HG03439 (cell line): Measurements from ENCODE around the gene CDCA5.
"Not testable (repeated sequence)": the region's sequence is repeated elsewhere in the genome, so short reads cannot be mapped to it uniquely, and the experiment has no call there.

Experiments used
- ATAC-seq: cut with Tn5 transposase; IDR thresholded peaks from one replicate; pipeline ENCODE4 v1.9.1; 2021; ENCODE audit warnings: mild to moderate bottlenecking, moderate library complexity; ENCODE audit not compliant: unreplicated experiment

CDCA5 gene

DNA sequence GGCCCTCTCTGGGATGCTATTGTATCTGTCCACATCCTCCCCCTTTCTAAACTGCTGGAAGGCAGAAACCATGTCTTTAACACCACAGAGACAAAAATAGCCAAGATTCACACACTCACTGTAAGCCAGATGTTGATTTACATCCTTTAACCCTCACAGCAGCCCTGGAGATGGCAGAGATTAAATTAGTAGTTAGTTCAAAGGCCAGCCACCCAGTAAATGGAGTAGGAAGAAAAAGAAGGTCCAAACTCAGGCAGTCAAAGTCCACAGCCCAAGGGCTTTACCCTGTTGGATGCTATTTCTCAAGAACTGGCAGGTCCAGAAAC, 35.8 kb upstream of the CDCA5 start:
- no peak for ATAC-seq

DNA sequence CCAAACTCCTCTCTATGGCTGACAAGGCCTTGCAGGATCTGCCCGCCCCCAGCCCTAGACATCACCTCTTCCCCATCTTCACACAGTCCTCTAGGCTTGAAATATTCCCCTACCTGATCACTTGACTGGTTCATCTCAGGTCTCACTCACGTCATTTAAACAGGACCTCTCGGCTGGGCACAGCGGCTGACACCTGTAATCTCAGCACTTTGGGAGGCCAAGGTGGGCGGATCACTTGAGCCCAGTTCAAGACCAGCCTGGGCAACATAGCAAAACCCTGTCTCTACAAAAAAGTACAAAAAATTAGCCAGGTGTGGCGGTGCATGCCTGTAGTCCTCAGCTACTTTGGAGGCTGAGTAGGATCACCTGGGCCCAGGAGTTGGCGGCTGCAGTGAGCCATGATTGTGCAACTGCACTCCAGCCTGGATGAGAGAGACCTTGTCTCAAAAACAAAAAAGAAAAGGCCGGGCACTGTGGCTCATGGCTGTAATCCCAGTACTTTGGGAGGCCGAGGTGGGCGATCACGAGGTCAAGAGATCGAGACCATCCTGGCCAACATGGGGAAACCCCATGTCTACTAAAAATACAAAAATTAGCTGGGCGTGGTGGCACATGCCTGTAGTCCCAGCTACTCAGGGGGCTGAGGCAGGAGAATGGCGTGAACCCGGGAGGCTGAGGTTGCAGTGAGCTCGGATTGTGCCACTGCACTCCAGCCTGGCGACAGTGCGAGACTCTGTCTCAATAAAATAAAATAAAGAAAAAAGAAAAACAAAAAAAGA, 35.2 kb upstream of the CDCA5 start:
- not testable (repeated sequence) for ATAC-seq

DNA sequence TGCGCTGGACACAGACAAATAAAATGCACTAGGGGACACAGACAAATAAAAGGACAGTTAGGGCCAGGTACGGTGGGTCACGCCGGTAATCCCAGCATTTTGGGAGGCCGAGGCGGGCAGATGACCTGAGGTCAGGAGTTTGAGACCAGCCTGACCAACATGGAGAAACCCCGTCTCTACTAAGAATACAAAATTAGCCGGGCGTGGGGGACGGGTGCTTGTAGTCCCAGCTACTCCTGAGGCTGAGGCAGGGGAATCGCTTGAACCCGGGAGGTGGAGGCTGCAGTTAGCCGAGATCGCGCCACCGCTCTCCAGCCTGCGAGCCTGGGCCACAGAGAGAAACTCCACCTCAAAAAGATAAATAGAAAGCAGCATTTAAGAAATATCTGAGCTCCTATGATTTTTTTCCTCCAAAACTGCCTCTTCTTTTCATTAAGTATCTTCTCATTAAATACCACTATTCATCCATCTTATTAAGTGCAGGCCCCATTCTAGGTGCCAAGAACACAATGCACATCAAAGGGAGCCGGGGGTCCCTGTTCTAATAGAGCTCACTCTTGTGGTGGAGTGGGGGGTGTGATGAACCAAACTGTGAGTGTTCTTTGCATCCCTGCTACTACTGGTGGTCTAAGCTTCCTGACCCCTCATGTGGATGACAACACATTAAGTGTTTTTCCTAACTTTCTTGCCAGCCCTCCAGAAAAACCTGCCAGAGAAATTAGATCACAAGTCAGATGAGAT, 34.4 kb upstream of the CDCA5 start:
- no peak for ATAC-seq

DNA sequence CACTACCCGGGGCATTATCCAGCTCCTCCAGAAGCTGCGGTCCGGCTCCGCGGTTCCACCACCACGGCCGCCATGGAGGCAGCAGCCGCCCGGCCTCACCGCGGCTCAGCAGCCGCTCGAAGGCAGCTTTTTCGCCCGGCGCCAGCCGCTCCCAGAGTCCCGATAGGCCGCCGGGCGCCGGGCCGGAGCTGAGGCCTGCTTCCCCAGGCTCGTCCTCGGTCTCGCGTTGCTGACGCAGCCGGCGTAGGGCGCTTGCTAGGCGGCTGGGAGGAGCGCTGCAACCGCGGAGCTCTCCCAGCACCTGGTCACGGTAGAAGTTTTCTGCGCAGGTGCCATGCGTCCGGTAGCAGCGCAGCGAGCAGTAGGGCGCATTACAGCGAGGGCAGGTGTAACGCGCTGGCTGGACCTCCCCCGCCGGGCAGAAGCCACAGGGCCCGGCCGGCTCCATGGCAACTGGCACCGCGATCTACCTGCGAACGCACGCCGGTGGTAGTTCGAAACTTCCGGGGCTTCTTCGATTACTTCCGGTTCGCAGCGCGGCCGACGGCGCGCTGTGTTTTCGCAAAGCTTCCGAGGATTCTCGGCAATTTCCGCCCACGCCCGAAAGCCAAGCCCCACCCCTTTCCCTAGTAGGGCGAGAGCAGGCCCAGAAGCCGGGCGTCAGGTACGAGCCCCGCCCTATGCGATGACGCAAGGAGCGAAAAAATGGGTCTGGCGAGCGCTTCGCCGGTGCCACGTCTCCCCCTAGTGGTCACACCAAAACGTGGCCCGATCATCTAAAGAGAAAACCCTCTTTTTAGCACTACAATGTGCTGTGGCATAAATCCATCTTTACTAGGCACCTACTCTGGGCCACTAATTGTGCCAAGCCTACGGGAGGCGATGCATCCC, 33.6 kb upstream of the CDCA5 start, which contains the start of gene ZNHIT2:
Gene ZNHIT2 (minus strand): TSS at position 496 of the 891 bp plus-strand sequence. CDS start 48 bp downstream, at position 448.
- peak; percentile 57 for ATAC-seq

DNA sequence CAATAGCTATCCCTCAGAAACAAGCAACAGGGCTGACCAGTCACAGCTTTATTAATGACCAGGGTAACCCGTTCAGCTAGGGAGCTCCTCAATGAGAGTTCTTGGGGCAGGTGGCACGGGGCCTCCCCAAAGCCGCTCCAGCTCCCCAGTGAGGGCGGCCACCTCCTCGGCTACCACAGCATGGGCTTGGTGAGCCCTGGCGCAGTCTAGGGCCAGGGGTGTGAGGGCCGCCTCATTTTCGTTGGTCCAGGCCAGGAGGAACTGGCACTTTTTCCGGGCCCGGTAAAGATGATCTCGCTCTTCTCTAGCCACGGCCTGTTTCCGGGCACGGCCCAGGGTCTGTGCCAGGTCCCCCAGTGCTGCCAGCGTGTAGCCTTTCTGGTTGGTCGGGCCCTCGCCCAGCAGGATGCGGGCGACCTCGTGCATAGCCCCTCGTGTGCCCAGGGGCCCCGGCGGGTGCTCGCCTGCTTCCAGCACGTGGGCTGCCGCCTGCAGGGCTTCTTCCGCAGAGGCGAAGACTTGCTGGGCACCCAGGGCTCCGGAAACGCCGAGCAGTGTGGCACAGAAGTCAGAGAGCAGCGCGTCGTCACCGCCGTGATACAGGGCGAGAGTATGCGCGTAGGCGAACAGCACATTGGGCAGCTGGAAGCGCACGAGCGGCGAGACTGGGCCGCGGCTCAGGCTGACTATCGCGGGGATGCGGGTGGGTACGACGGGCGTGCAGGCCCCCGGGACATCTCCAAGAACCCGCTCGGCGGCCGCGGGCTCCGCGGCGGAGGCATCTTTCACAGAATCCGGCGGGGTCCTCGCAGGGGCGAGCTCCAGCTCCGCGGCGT, 32.7 kb upstream of the CDCA5 start:
- no peak for ATAC-seq

DNA sequence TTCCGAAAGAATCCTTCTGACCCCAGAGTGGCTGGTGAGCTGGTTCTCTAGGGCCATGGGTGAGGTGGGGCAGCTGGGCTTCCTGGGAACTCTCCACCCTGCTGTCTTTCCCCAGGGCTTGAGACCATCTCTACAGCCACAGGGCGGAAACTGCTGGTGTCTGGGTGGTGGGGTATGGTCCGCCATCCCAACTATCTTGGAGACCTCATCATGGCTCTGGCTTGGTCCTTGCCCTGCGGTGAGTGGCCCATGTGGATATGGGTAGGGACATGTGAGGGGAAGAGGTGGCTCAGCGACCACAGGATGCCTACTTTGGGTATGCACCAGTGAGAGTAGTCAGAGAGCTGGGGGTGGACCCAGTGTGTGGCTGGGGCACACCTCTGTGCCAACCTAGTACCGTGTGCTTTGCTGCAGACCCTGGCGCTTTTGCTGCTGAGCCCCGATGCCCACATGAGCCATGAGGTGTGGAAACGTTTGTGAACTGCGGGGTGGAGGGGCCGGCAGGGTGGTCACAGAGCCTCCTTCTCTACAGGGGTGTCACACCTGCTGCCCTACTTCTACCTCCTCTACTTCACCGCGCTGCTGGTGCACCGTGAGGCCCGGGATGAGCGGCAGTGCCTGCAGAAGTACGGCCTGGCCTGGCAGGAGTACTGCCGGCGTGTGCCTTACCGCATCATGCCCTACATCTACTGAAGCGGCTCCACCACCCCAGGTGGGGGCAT, 31.7 kb upstream of the CDCA5 start:
- ATAC-seq: no peak

DNA sequence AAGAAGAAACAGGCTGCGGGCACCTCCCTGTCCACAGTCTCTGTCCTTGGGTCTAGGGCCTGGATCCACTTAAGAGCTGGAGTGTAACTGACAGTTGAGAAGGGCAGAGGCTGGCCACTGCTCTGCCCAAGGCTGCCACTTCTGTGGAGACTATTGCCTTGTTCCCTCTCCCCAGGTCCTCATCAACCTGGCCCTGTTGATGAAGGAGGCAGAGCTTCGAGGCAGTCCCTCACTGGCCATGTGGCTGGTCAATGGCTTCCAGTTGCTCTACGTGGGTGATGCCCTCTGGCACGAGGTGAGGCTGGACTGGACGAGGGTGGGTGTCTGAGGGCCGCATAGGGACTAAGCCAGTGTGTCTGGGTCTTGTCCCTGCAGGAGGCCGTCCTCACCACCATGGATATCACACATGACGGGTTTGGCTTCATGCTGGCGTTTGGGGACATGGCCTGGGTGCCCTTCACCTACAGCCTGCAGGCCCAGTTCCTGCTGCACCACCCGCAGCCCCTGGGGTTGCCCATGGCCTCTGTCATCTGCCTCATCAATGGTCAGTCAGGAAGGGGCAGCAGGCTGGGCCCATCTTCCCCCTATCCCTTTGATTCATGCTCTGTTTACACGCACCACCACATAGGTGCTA, 30.8 kb upstream of the CDCA5 start:
- ATAC-seq: no peak

DNA sequence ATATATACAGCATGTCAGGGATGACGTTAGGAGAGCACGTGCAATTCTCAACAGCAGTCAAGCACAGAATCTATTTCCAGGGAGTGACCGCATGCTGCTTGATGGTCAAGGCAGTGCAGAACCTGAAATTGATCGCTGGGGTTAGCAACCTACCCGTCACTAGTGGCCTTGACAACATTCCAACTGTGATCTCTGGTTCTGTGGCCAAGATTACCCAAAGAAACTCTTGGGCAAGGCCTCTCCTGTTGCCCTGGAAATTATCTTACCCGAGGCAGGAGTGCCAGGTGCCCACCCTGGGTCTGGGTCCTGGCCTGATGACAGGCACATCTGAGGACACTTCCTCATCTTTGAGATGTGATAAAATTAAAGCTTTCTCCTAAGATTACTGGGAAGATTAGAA, 30.0 kb upstream of the CDCA5 start:
- no peak for ATAC-seq

DNA sequence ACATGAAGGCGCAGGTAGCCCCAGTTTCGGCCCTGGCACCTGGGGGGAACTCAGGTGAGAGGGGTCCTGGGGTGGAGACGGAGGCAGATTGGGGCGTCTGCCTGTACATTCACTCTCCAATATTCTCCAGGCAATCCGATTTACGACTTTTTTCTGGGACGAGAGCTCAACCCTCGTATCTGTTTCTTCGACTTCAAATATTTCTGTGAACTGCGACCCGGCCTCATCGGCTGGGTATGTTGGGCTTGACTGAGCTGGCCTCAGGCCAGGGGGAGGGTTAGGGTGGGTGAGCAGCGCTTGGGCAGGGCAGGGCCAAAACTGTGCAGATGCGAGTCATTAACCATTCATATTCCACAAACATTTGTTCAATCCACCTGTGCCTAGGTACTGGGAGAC, 29.5 kb upstream of the CDCA5 start:
- ATAC-seq: no peak

DNA sequence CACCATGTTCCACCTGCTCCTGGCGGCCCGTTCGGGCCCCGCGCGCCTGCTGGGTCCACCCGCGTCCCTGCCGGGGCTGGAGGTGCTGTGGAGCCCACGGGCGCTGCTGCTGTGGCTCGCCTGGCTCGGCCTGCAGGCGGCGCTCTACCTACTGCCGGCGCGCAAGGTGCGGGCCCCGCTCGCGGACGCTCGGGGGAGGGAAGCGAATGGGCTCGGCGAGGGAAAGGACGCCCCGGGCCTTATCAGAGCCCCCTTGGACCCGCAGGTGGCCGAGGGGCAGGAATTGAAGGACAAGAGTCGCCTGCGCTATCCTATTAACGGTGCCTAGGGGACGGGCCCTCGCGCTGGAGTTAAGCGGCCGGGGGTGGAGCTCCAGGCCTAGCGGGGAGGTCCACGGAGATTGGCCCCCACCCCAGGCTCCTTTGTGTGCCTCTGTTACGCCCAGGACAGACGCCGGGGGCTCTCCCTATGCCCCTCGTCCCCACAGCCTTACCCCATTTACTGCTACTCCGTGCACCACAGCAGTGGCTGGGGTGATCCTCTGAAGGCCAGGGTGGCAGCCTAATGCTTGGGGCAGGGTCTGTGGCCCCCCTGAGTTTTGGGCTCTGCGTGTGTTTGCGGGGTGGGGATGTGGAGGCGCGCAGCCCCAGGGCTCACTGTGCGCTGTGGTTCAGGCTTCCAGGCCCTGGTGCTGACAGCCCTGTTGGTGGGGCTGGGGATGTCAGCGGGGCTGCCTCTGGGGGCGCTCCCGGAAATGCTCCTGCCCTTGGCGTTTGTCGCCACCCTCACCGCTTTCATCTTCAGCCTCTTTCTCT, 28.9 kb upstream of the CDCA5 start:
- ATAC-seq: peak; percentile 30

DNA sequence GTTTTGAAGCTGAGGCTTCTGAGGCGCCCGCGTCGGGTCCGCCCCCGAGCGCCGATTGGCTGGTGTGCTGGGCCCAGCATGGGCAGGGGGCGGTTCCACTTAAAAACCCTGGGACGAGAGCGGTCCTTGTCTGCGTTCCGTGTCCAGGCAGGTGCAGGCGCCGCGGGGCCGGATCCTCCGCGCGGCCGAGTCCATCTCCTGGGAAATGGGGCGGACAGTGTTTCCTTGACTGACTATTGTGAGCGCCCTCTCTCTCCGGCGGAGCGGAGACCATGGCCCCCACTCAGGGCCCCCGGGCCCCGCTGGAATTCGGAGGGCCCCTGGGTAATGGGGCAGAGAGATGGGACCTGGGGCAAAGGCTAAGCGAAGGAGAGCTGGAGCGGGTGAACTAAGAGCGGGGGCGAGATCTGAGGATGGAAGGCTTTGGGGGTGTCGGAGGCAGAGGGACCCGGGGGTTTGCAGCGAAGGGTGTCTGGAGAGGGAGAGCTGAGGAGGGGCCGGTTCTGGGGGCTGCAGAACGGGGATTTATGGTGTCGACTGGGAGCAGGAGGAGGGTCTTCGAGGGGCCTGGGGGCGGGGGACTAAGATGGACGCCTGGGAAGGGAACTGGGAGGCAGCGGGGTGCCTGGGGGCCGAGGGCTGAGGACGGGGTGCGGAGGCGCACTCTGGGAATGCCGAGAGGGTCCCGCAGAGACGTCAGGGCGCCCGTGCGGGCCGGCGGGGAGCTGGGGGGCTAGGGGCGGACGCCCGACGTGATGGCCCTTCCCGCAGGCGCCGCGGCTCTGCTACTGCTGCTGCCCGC, 28.1 kb upstream of the CDCA5 start, which contains the start of gene TM7SF2:
Gene TM7SF2 (plus strand): TSS at position 129 of the 802 bp plus-strand sequence. CDS start 144 bp downstream, at position 273.
- ATAC-seq: peak; percentile 53

DNA sequence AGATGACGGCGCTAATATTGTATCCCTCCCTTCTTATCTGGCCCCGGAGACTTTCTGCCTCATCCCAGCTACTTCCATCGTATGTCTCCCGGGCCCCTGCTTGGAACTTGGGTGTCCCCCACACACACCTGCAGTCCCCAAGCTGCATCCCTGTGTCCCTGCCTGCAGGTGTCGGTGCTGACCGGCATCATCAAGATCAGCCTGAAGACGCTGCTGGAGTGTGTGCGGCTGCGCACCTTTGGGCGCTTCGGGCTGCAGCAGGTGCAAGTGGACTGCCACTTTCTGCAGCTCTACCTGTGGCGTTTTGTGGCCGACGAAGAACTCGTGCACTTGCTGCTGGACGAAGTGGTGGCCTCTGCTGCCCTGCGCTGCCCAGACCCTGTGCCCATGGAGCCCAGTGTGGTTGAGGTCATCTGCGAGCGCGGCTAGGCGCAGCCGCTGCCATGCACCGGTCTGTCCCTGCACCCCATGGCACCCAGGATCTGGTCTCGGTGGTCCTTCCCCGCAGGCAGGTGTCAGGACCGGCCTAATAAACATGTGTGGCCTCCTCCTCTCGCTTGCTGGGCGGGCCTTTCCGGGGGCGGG, 27.4 kb upstream of the CDCA5 start:
- ATAC-seq: no peak

DNA sequence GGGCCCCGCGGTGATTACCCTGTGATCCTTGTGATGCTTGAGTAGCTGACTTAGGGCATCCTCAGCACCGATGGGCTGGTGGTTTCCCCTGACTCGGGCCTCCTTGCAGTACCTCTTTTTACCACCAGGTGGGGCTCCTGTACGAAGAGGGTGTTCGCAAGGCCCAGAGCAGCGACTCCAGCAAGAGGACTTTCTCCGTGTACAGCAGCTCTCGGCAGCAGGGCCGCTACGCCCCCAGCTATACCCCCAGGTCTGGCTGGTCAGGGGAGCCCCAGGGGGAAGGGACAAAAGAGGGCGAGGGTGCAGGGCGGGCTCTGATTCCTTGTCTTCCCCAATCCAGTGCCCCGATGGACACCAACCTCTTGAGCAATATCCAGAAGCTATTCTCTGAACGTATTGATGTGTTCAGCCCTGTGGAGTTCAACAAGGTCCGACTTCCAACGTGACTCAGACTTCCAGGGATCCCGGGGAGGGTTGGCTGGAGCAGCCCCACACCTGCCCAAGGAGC, 26.6 kb upstream of the CDCA5 start:
- ATAC-seq: no peak

DNA sequence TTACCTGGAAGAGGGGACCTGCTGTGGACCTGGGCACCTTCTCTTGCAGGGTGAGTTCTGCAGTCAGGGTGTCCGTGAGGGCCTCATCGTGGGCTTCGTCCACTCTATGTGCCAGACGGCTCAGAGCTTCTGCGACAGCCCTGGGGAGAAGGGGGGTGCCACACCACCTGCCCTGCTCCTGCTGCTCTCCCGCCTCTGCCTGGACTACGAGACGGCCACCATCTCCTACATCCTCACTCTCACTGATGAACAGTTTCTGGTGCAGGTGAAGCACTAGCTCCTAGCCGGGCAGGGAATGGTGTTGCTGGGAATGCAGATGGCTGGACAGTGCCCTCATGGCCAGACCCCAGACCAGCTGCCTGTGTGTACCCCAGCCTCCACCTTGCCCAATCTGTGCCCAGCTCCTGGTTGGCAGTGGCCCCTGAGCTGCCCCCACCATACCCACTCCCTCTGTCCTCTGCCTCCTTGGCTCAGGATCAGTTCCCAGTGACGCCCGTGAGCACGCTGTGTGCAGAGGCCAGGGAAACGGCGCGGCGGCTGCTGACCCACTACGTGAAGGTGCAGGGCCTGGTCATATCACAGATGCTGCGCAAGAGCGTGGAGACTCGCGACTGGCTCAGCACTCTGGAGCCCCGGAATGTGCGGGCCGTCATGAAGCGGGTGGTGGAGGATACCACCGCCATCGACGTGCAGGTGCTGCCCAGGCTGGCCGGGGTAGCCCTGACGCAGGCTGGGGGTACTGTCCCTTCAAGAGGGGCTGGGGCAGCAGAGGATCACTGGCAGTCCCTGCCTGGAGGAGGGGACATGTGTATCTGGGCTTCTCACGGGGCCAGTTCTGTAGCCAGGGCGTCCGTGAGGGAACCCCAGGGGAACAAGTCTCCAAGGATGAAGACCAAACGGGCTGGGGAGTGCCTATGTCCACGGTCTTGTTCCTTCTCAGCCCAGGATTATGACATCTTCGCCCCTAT, 25.7 kb upstream of the CDCA5 start:
- ATAC-seq: no peak

DNA sequence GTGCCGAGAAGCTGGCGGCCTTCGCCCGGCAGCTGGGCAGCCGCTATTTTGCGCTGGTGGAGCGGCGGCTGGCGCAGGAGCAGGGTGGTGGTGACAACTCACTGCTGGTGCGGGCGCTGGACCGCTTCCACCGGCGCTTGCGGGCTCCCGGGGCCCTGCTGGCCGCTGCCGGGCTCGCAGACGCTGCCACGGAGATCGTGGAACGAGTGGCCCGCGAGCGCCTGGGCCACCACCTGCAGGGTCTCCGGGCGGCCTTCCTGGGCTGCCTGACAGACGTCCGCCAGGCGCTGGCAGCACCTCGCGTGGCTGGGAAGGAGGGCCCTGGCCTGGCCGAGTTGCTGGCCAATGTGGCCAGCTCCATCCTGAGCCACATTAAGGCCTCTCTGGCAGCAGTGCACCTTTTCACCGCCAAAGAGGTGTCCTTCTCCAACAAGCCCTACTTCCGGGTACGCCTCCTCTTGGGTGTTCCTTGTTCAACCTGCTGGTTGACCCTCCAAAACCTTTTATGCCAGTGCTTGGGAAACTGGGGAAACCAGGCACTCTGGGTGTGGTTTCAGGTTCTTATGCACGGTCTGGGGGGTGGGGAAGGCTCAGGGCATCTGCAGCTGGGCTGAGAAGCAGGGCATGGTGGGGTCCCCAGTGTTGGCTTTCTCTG, 24.8 kb upstream of the CDCA5 start:
- no peak for ATAC-seq
